ENCODE measurements around the gene B4GALNT2. TPM values are rescaled to one million over a fixed set of nuclear protein-coding genes. Genes with fewer than 3 reads are reported as not detected.

B4GALNT2 gene
- polyA plus RNA-seq, 1 donor from 2014 or later: not detected

DNA sequence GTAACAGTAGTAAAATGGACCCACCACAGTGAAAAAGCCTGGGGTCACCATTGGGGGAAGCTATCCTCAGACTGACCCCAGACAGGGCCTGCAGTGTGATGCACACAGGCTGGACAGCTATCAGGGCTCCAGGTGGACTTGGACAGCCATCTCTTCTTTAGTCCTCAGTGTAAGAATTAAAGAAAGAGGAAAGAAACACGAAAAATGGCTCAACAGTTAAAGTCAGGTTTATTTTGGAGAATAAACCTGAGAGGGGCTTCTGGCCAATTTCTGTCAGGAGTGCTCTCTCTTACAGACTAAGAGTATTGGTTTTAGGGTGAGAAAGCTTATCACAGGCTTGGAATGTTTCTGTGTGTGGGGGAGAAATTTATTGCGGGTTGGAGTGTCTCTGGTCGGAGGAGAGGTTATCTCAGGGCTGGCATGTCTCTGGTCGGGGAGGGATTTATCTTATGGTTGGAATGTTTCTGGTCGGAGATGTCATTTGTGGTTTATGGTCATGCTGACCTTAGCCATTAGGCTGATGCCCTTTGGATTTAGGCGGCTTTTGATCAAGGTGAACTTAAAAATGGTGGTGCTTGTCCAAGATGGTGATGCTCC is 10.8 kb upstream of the B4GALNT2 start:
- Histone ChIP-seq H3K9me2 (ENCODE audit: insufficient read depth, low read length) (no peaks in the 10 kb centered on the region), H4K20me1 (ENCODE audit: insufficient read depth) (no peaks in the 10 kb centered on the region), H2AFZ (ENCODE audit: low read depth, low read length) (no peak overlapping the region), H3K4me2 (ENCODE audit: low read length) (no peak overlapping the region), H3K4me3 (ENCODE audit: low read length) (no peak overlapping the region), H3K36me3 (ENCODE audit: insufficient read depth, low read length) (no peaks in the 10 kb centered on the region), H3K9ac (ENCODE audit: low read length) (no peak overlapping the region), H3K27ac (ENCODE audit: low read length) (no peak overlapping the region), H3K27me3 (ENCODE audit: insufficient read depth, low read depth, low read length) (no peaks in the 10 kb centered on the region), H3K9me3 (ENCODE audit: low read length) (no peaks in the 10 kb centered on the region), H3K79me2 (replicated peaks; ENCODE audit: insufficient read depth, low read length) (no peaks in the 10 kb centered on the region), H3F3A (ENCODE audit: insufficient read depth, low read length, poor library complexity, severe bottlenecking) (no peaks in the 10 kb centered on the region)
- TF ChIP-seq RAD21 (conservative IDR thresholded peaks at IDR 0.05) (no peak), EP300 (conservative IDR thresholded peaks at IDR 0.05; ENCODE audit: poor library complexity, severe bottlenecking) (no peak), TAF1 (IDR thresholded peaks at IDR 0.05; ENCODE audit: low read depth) (no peak), MXI1 (conservative IDR thresholded peaks at IDR 0.05; ENCODE audit: poor library complexity, severe bottlenecking) (no peak), POLR2AphosphoS5 (IDR thresholded peaks at IDR 0.05) (no peak), REST (IDR thresholded peaks at IDR 0.05; ENCODE audit: borderline replicate concordance) (no peak), CTCF (IDR thresholded peaks at IDR 0.05; ENCODE audit: poor library complexity, severe bottlenecking) (no peak), EZH2 (IDR thresholded peaks at IDR 0.05; ENCODE audit: borderline replicate concordance, insufficient read depth, low read length, poor library complexity, severe bottlenecking) (no peak), SMC3 (conservative IDR thresholded peaks at IDR 0.05; ENCODE audit: poor library complexity) (no peak)

DNA sequence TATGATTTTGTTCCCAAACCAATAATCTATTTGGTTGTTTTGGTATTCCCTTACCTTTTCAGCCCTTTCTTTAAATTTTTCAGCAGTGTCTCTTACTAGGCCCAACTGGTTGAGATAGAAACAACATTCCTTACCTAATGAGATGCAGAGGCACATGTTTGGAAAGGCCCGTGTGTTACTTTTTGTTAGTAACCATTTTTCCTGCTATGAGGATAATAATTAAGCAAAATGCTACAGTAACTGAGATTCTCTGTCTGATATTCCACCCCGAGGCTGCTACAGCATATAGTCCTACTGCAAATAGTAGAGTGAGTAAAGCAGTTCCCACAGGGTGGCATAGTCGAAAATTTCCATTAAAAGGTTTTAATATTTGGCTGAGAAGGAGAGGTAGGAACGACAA is 10.0 kb upstream of the B4GALNT2 start:
- H3K79me2 ChIP-seq (replicated peaks; ENCODE audit: insufficient read depth, low read length): no peaks in the 10 kb centered on the region
- H3K9me2 ChIP-seq (ENCODE audit: insufficient read depth, low read length): no peaks in the 10 kb centered on the region
- H3K27ac ChIP-seq (ENCODE audit: low read length): no peak overlapping the region
- H3F3A ChIP-seq (ENCODE audit: insufficient read depth, low read length, poor library complexity, severe bottlenecking): no peaks in the 10 kb centered on the region
- no peak overlapping the region for H2AFZ ChIP-seq (ENCODE audit: low read depth, low read length)
- no peaks in the 10 kb centered on the region for H3K27me3 ChIP-seq (ENCODE audit: insufficient read depth, low read depth, low read length)
- no peak overlapping the region for H3K9ac ChIP-seq (ENCODE audit: low read length)
- H3K9me3 ChIP-seq (ENCODE audit: low read length): no peaks in the 10 kb centered on the region
- TF ChIP-seq CTCF (IDR thresholded peaks at IDR 0.05; ENCODE audit: poor library complexity, severe bottlenecking) (no peak), EP300 (conservative IDR thresholded peaks at IDR 0.05; ENCODE audit: poor library complexity, severe bottlenecking) (no peak), TAF1 (IDR thresholded peaks at IDR 0.05; ENCODE audit: low read depth) (no peak), EZH2 (IDR thresholded peaks at IDR 0.05; ENCODE audit: borderline replicate concordance, insufficient read depth, low read length, poor library complexity, severe bottlenecking) (no peak), REST (IDR thresholded peaks at IDR 0.05; ENCODE audit: borderline replicate concordance) (no peak), RAD21 (conservative IDR thresholded peaks at IDR 0.05) (no peak), POLR2AphosphoS5 (IDR thresholded peaks at IDR 0.05) (no peak), SMC3 (conservative IDR thresholded peaks at IDR 0.05; ENCODE audit: poor library complexity) (no peak), MXI1 (conservative IDR thresholded peaks at IDR 0.05; ENCODE audit: poor library complexity, severe bottlenecking) (no peak)
- no peak overlapping the region for H3K4me2 ChIP-seq (ENCODE audit: low read length)
- H3K4me3 ChIP-seq (ENCODE audit: low read length): no peak overlapping the region
- no peaks in the 10 kb centered on the region for H4K20me1 ChIP-seq (ENCODE audit: insufficient read depth)
- H3K36me3 ChIP-seq (ENCODE audit: insufficient read depth, low read length): no peaks in the 10 kb centered on the region
